ENCODE results near the gene TRAF7. TPM values are rescaled to one million over a fixed set of nuclear protein-coding genes. Genes with fewer than 3 reads are reported as not detected.

TRAF7 gene
- total RNA-seq, 1 experiment from 2014 or later, result 160 TPM

DNA sequence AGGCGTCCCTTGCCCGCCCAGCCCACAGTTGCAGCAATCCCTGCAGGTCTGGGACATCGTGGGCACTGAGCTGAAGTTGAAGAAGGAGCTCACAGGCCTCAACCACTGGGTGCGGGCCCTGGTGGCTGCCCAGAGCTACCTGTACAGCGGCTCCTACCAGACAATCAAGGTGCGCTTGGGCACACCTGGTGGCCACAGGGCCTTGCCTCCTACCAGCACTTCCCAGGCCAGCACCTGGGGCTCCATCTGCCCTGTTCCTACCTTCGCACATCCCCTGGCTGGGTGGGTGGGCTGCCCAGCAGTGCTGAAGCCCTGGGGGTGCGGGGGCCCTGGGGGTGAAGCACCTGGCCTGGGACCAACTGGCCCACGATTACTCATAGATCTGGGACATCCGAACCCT, 19.9 kb downstream of the TRAF7 start:
- H3K4me1 ChIP-seq (ENCODE audit: control insufficient read depth in 1 of 2, insufficient read depth in 2 of 2, low read length in 2 of 2), result peaks cover 0 to 5% of the 10 kb centered on the region in 2 experiments; a peak in 1 of 4 replicates
- H3K36me3 ChIP-seq (ENCODE audit: control insufficient read depth in 1 of 2, insufficient read depth in 2 of 2, low read length in 2 of 2), result peaks cover 8 to 30% of the 10 kb centered on the region in 2 experiments; a peak in 2 of 4 replicates
- no peaks in the 10 kb centered on the region for H3K9me3 ChIP-seq (ENCODE audit: control insufficient read depth in 1 of 2, insufficient read depth in 1 of 2, low read depth in 1 of 2, low read length in 2 of 2)
- intact Hi-C loops (cut with micrococcal nuclease), result no loop called here
- RAD21 ChIA-PET (ENCODE audit: low non-redundant PET in 1 of 2, low total read pairs in 2 of 2, uncharacterized antibody in 2 of 2, unreplicated experiment in 2 of 2), result no interaction called here
- H3K9me2 ChIP-seq (ENCODE audit: insufficient read depth), result no peaks in the 10 kb centered on the region
- no peak overlapping the region for H3K4me3 ChIP-seq (replicated peaks in 1 of 2; ENCODE audit: low read depth in 1 of 2, low read length in 2 of 2)
- no TSS peak for BruUV-seq (replicated peaks)
- H4K20me1 ChIP-seq (ENCODE audit: insufficient read depth), result no peaks in the 10 kb centered on the region
- ATAC-seq (no peak), DNase-seq (ENCODE audit: low read depth, low spot score) (no peak)
- CTCF ChIA-PET, result no interaction called here
- H3K79me2 ChIP-seq (ENCODE audit: insufficient read depth, low read length), result no peaks in the 10 kb centered on the region
- POLR2A ChIA-PET, result interaction anchor here (1.5 kb wide), 1 partner anchor 20 kb away, joined by 5 read pairs; the partner anchor contains the start of gene TRAF7
- TF ChIP-seq, protein P1, sequence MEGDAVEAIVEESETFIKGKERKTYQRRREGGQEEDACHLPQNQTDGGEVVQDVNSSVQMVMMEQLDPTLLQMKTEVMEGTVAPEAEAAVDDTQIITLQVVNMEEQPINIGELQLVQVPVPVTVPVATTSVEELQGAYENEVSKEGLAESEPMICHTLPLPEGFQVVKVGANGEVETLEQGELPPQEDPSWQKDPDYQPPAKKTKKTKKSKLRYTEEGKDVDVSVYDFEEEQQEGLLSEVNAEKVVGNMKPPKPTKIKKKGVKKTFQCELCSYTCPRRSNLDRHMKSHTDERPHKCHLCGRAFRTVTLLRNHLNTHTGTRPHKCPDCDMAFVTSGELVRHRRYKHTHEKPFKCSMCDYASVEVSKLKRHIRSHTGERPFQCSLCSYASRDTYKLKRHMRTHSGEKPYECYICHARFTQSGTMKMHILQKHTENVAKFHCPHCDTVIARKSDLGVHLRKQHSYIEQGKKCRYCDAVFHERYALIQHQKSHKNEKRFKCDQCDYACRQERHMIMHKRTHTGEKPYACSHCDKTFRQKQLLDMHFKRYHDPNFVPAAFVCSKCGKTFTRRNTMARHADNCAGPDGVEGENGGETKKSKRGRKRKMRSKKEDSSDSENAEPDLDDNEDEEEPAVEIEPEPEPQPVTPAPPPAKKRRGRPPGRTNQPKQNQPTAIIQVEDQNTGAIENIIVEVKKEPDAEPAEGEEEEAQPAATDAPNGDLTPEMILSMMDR (IDR thresholded peaks at IDR 0.05 in 2 of 3, conservative IDR thresholded peaks at IDR 0.05 in 1 of 3; ENCODE audit: borderline replicate concordance in 1 of 3, insufficient read depth in 1 of 3, low read depth in 2 of 3, low read length in 2 of 3), result no peak
- TF ChIP-seq ZNF274 (IDR thresholded peaks at IDR 0.05; ENCODE audit: low read depth, low read length) (no peak), SIN3A (IDR thresholded peaks at IDR 0.05; ENCODE audit: low read depth) (no peak), ELF1 (IDR thresholded peaks at IDR 0.05; ENCODE audit: borderline replicate concordance, low read depth) (no peak), POLR2AphosphoS5 (IDR thresholded peaks at IDR 0.05; ENCODE audit: low read depth, low read length) (no peak), FOSL1 (IDR thresholded peaks at IDR 0.05; ENCODE audit: low read depth) (no peak), EZH2phosphoT487 (IDR thresholded peaks at IDR 0.05; ENCODE audit: borderline replicate concordance) (no peak), YY1 (IDR thresholded peaks at IDR 0.05; ENCODE audit: extremely low read depth, insufficient replicate concordance, low read depth, low read length) (no peak), EZH2 (IDR thresholded peaks at IDR 0.05) (no peak)
- TF ChIP-seq, protein P2, sequence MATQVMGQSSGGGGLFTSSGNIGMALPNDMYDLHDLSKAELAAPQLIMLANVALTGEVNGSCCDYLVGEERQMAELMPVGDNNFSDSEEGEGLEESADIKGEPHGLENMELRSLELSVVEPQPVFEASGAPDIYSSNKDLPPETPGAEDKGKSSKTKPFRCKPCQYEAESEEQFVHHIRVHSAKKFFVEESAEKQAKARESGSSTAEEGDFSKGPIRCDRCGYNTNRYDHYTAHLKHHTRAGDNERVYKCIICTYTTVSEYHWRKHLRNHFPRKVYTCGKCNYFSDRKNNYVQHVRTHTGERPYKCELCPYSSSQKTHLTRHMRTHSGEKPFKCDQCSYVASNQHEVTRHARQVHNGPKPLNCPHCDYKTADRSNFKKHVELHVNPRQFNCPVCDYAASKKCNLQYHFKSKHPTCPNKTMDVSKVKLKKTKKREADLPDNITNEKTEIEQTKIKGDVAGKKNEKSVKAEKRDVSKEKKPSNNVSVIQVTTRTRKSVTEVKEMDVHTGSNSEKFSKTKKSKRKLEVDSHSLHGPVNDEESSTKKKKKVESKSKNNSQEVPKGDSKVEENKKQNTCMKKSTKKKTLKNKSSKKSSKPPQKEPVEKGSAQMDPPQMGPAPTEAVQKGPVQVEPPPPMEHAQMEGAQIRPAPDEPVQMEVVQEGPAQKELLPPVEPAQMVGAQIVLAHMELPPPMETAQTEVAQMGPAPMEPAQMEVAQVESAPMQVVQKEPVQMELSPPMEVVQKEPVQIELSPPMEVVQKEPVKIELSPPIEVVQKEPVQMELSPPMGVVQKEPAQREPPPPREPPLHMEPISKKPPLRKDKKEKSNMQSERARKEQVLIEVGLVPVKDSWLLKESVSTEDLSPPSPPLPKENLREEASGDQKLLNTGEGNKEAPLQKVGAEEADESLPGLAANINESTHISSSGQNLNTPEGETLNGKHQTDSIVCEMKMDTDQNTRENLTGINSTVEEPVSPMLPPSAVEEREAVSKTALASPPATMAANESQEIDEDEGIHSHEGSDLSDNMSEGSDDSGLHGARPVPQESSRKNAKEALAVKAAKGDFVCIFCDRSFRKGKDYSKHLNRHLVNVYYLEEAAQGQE (IDR thresholded peaks at IDR 0.05; ENCODE audit: low read depth), result no peak
- H3K27me3 ChIP-seq (ENCODE audit: insufficient read depth, low read length), result no peaks in the 10 kb centered on the region
- no peak overlapping the region for H3K27ac ChIP-seq (ENCODE audit: low read depth, low read length)
- H2AFZ ChIP-seq (ENCODE audit: low read depth, low read length, poor library complexity, severe bottlenecking), result no peak overlapping the region
- no peak overlapping the region for H3K4me2 ChIP-seq (ENCODE audit: low read length)
- no peak overlapping the region for H3K9ac ChIP-seq (ENCODE audit: low read length)
